ENCODE measurements around the gene ACD.

DNA sequence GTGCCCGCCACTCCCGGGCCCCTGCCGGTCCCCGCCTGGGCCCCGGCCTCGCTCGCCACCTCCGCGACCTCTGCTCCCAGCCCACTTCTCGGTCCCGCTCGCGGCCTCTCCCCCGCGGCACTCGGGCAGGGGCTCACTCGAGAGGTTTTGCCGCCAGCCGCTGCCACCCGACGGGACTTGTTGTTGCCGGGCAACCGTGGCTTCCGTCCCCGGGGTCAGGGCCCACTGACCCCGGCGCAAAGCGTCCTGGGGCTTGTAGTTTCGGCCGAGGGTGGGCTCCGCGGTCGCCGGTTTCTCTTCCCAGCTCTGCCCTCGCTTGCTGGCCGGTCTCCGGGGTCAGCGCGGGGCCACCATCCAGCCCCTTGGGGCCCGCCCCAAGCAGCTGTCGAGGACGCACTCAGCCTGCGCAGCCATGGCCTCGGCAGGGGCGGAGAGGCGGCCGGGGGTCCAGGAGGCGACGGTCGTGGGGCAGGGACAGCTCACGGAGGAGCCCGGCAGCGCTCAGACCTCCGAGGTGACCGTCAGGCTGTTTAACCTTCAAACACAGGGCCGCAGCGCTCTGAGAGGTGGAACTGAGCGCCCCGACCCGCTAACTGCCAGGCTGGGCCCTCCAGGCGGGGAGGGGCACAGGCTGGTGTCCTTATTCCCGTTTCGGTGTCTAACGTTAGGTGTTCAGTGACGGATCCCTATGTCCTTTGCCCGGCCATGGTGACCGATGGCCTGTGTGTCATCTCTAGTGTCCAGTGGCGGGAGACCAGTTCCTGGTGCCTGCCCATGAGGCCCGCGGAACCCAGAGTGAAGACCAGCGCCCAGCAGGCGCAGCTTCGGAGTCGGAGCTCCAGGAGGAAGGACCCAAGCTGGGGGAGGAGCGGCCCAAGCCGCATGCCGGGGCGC lies 6.7 kb upstream of the ACD start, which contains the start of the genes C16orf86 and ENKD1:
- TF ChIP-seq, protein P1, sequence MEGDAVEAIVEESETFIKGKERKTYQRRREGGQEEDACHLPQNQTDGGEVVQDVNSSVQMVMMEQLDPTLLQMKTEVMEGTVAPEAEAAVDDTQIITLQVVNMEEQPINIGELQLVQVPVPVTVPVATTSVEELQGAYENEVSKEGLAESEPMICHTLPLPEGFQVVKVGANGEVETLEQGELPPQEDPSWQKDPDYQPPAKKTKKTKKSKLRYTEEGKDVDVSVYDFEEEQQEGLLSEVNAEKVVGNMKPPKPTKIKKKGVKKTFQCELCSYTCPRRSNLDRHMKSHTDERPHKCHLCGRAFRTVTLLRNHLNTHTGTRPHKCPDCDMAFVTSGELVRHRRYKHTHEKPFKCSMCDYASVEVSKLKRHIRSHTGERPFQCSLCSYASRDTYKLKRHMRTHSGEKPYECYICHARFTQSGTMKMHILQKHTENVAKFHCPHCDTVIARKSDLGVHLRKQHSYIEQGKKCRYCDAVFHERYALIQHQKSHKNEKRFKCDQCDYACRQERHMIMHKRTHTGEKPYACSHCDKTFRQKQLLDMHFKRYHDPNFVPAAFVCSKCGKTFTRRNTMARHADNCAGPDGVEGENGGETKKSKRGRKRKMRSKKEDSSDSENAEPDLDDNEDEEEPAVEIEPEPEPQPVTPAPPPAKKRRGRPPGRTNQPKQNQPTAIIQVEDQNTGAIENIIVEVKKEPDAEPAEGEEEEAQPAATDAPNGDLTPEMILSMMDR (IDR thresholded peaks at IDR 0.05) = no peak
- TF ChIP-seq POLR2A (IDR thresholded peaks at IDR 0.05) (no peak), POLR2AphosphoS5 (IDR thresholded peaks at IDR 0.05) (peak; percentile 44 to 65 (median 45))

Data from breast epithelium (tissue), 3 donors.